HG03064 (cell line): ENCODE results near the gene IL3.

Source experiments
- ATAC-seq: cut with Tn5 transposase; IDR thresholded peaks from one replicate; pipeline ENCODE4 v1.9.1; 2021; ENCODE audit warnings: low read depth; ENCODE audit not compliant: unreplicated experiment

IL3 gene

GRCh38 chr5:132055808-132056609 is 4.4 kb upstream of the IL3 start:
- ATAC-seq: no peak

- ATAC-seq: no peak
Measured at GRCh38 chr5:132056610-132057497, 3.6 kb upstream of the IL3 start.

GRCh38 chr5:132057498-132058255 is 2.8 kb upstream of the IL3 start:
- ATAC-seq: no peak

- no peak for ATAC-seq
Measured at GRCh38 chr5:132058646-132059042, 1.8 kb upstream of the IL3 start.

GRCh38 chr5:132059043-132059695 is 1.3 kb upstream of the IL3 start:
- ATAC-seq: no peak

- ATAC-seq: no peak
Measured at GRCh38 chr5:132059696-132060500, 557 bp upstream of the IL3 start.

GRCh38 chr5:132063090-132063911 is 2.8 kb downstream of the IL3 start:
- no peak for ATAC-seq

GRCh38 chr5:132064140-132064539 is 3.7 kb downstream of the IL3 start:
- no peak for ATAC-seq

GRCh38 chr5:132064738-132065331 is 4.4 kb downstream of the IL3 start:
- ATAC-seq: no peak

GRCh38 chr5:132065351-132065937 is 5.0 kb downstream of the IL3 start:
- ATAC-seq: no peak

- ATAC-seq: no peak
Measured at GRCh38 chr5:132065951-132066701, 5.7 kb downstream of the IL3 start.

GRCh38 chr5:132066871-132067270 is 6.4 kb downstream of the IL3 start:
- ATAC-seq: no peak

- no peak for ATAC-seq
Measured at GRCh38 chr5:132067451-132067850, 7.0 kb downstream of the IL3 start.

GRCh38 chr5:132067941-132068808 is 7.7 kb downstream of the IL3 start:
- ATAC-seq: no peak

- no peak for ATAC-seq
Measured at GRCh38 chr5:132069561-132069960, 9.1 kb downstream of the IL3 start.

GRCh38 chr5:132069994-132070393 is 9.5 kb downstream of the IL3 start:
- no peak for ATAC-seq
